ENCODE measurements around the gene NFAM1. TPM values are rescaled to one million over a fixed set of nuclear protein-coding genes. Genes with fewer than 3 reads are reported as not detected.

Gene NFAM1
- total and polyA plus RNA-seq, 9 donors = 0.36 to 3.5 (median 0.91) TPM

GRCh38 chr22:42410708-42411107 is 21.5 kb downstream of the NFAM1 start:
- Histone ChIP-seq H3K4me1 (ENCODE audit: insufficient read depth) (no peaks in the 10 kb centered on the region), H3K4me3 (no peak overlapping the region), H3K9me3 (no peaks in the 10 kb centered on the region), H3K36me3 (no peaks in the 10 kb centered on the region), H3K27ac (no peak overlapping the region), H3K27me3 (no peaks in the 10 kb centered on the region)
- DNase-seq = no peak
- 86 to 92% (median 92%) methylated on average over 7 of the region's 7 CpGs for WGBS, 3 donors
- TF ChIP-seq POLR2A (IDR thresholded peaks at IDR 0.05) (no peak), EP300 (IDR thresholded peaks at IDR 0.05) (no peak), CTCF (IDR thresholded peaks at IDR 0.05) (no peak)
- intact Hi-C loops (cut with DNase I) = no loop called here

- Histone ChIP-seq H3K9me3 (no peaks in the 10 kb centered on the region), H3K27ac (no peak overlapping the region), H3K27me3 (no peaks in the 10 kb centered on the region), H3K4me3 (no peak overlapping the region), H3K36me3 (no peaks in the 10 kb centered on the region), H3K4me1 (ENCODE audit: insufficient read depth) (no peaks in the 10 kb centered on the region)
- intact Hi-C loops (cut with DNase I) = no loop called here
- 76 to 77% (median 77%) methylated on average over 12 to 16 of the region's 16 CpGs for WGBS, 3 donors
- DNase-seq = no peak
- TF ChIP-seq CTCF (IDR thresholded peaks at IDR 0.05) = no peak
- TF ChIP-seq POLR2A (IDR thresholded peaks at IDR 0.05) = no peak
Measured at GRCh38 chr22:42408810-42409529, 23.2 kb downstream of the NFAM1 start.

DNA sequence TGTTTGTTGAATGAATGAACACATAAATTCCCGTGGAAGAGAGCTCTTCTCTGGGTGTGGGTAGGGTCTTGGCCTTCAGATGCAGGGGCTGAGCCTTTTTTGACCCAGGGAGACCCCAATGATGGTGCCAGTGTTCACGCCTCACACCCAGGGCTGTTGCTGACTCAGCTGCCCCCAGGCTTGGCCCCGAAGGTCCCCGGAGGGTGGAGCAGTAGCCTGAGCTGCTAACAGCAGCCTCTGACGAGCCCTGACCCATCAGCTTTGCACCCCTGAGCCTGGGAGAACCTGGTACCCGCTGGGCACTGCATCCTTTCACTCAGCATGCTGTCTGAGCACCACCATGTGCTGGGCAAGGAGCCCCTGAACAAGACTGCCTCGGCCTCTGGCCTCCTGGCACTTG is 23.9 kb downstream of the NFAM1 start:
- Histone ChIP-seq H3K4me1 (ENCODE audit: insufficient read depth) (no peaks in the 10 kb centered on the region), H3K27me3 (no peaks in the 10 kb centered on the region), H3K4me3 (no peak overlapping the region), H3K9me3 (no peaks in the 10 kb centered on the region), H3K36me3 (no peaks in the 10 kb centered on the region), H3K27ac (no peak overlapping the region)
- 72 to 78% (median 75%) methylated on average over 7 of the region's 7 CpGs for WGBS, 3 donors
- TF ChIP-seq CTCF (IDR thresholded peaks at IDR 0.05) = no peak
- intact Hi-C loops (cut with DNase I) = no loop called here
- no peak for DNase-seq

GRCh38 chr22:42404266-42404665 is 27.9 kb downstream of the NFAM1 start:
- 45 to 53% (median 51%) methylated on average over 9 of the region's 9 CpGs for WGBS, 3 donors
- no peaks in the 10 kb centered on the region for H3K4me1 ChIP-seq (ENCODE audit: insufficient read depth)
- no peaks in the 10 kb centered on the region for H3K27me3 ChIP-seq

More at GRCh38 chr22:42404266-42404665, 27.9 kb downstream of the NFAM1 start:
- DNase-seq = no peak
- H3K36me3 ChIP-seq = no peaks in the 10 kb centered on the region
- no peaks in the 10 kb centered on the region for H3K9me3 ChIP-seq
- H3K4me3 ChIP-seq = no peak overlapping the region
- intact Hi-C loops (cut with DNase I) = no loop called here
- TF ChIP-seq CTCF (IDR thresholded peaks at IDR 0.05) = no peak
- no peak for TF ChIP-seq EP300 (IDR thresholded peaks at IDR 0.05)
- TF ChIP-seq POLR2A (IDR thresholded peaks at IDR 0.05) = no peak
- no peak overlapping the region for H3K27ac ChIP-seq
